K562 (cell line): Measurements from ENCODE around the gene ZNF597. TPM values are rescaled to one million over a fixed set of nuclear protein-coding genes. Genes with fewer than 3 reads are reported as not detected.
A peak's percentile ranks its signal among the peaks of the same experiment; 100 is the strongest.

Experiments used
- E4F1 ChIP-seq: fragments of 250-450 bp; sonication (Bioruptor Pico); IDR thresholded peaks from 2 replicates; pipeline ENCODE4 v1.5.0; 2021; ENCODE audit warnings: mild to moderate bottlenecking, borderline replicate concordance
- MGA ChIP-seq: fragments of 450-650 bp; IDR thresholded peaks from 2 replicates; pipeline ENCODE4 v1.6.1; 2016; ENCODE audit warnings: mild to moderate bottlenecking, moderate library complexity
- POLR3G ChIP-seq: IDR thresholded peaks from 2 replicates; pipeline ENCODE4 v1.6.1; 2011; ENCODE audit not compliant: insufficient read length, insufficient replicate concordance; ENCODE audit errors: extremely low read depth
- PRMT5 ChIP-seq: sonication (generic); formaldehyde crosslinking; IDR thresholded peaks from 2 replicates; pipeline ENCODE4 v1.5.0; 2020; ENCODE audit warnings: missing genetic modification reagents
- TCF15 ChIP-seq: fragments of 250-450 bp; sonication (Bioruptor Pico); IDR thresholded peaks from 2 replicates; pipeline ENCODE4 v1.8.0; 2022; ENCODE audit warnings: moderate library complexity, mild to moderate bottlenecking, inconsistent platforms
- TSC22D4 ChIP-seq: fragments of 450-650 bp; IDR thresholded peaks from 2 replicates; pipeline ENCODE4 v1.6.1; 2016; ENCODE audit warnings: missing genetic modification characterization, missing biosample characterization, control low read depth
- XRCC5 ChIP-seq: fragments of 200-400 bp; formaldehyde crosslinking; IDR thresholded peaks from 2 replicates; pipeline ENCODE4 v1.6.1; 2017; ENCODE audit warnings: low read depth, mild to moderate bottlenecking, low read length
- ZNF3 ChIP-seq: fragments of 250-450 bp; sonication (Bioruptor Pico); IDR thresholded peaks from 2 replicates; pipeline ENCODE4 v1.5.0; 2021; ENCODE audit warnings: mild to moderate bottlenecking, moderate library complexity
- polyA plus RNA-seq, 8 experiments: library from polyadenylated mRNA; depleted of rRNA in 4 of 8; stranded (reverse) in 5 of 8; unstranded in 3 of 8; fragments of >200 nt; fragmentation: Nextera tagmentation in 2 of 8; fragmentation: Illumina TruSeq in 1 of 8; extraction: Ambion mirVana in 2 of 8; extraction: Trizol in 1 of 8; gene quantifications; 2 replicates each; pipeline versions ENCODE4 v1.2.1 to v1.2.3, GENCODE V29; 2011 to 2014; ENCODE audit warnings: inconsistent platforms in 1 of 8, missing spikeins in 1 of 8
- total RNA-seq, 7 experiments: library from RNA; depleted of rRNA in 6 of 7; stranded (reverse); fragments of >200 nt in 6 of 7; fragmentation: Illumina TruSeq in 2 of 7; extraction: Trizol in 2 of 7; gene quantifications; 2 replicates each; pipeline versions ENCODE4 v1.2.1 to v1.2.3, GENCODE V29; 2011 to 2021; ENCODE audit warnings: low replicate concordance in 1 of 7
- TF ChIP-seq, protein P1 (sequence below): fragments of 450-650 bp; formaldehyde crosslinking; IDR thresholded peaks from 2 replicates; pipeline ENCODE4 v1.4.0; 2020; ENCODE audit warnings: mild to moderate bottlenecking
- TF ChIP-seq, protein P2 (sequence below): fragments of 200-800 bp; sonication (Bioruptor generic); IDR thresholded peaks from 2 replicates; pipeline ENCODE4 v1.6.1; 2017; ENCODE audit warnings: missing genetic modification characterization, missing compliant biosample characterization

ZNF597 gene
- total and polyA plus RNA-seq, 9 of the 15 experiments (the other 6 are each of a cell fraction or from before 2014, with no cell fraction given), result 0.14 to 0.68 (median 0.42) TPM

DNA sequence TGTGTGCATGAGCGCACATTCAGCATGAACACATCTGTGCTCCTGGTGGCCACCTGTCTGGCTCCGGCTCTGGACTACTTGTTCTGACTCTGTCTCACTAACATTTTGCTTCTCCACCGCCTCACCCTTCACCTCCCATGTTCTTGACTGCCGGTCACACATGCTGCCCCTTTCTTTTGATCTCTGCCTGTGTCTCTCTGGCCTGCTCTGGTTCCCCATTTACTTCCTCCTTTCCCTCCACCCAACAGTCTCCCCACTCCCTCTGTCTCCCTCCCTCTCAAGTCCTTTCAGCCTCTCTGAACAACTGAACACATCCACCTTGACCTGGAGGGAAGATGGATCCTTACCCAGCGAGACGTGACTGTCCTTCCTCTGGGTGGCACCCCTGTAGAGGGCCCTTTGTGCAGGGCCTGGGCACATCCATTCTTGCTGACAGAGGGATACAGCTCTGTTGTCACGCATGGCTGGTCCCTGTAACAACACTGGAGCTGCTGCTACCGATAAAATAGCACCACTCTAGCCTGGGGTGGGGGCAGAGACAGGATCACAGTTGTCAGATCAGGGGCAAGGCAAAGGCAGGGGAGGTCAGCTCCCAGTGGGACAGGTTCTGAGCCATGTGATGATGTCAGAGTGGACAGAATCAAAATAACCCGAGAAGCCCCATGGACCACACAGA, 53.5 kb downstream of the ZNF597 start (continued):
- peak; percentile 30; the same call in 1 of the 2 replicates for TF ChIP-seq MGA
- TF ChIP-seq, protein P1, sequence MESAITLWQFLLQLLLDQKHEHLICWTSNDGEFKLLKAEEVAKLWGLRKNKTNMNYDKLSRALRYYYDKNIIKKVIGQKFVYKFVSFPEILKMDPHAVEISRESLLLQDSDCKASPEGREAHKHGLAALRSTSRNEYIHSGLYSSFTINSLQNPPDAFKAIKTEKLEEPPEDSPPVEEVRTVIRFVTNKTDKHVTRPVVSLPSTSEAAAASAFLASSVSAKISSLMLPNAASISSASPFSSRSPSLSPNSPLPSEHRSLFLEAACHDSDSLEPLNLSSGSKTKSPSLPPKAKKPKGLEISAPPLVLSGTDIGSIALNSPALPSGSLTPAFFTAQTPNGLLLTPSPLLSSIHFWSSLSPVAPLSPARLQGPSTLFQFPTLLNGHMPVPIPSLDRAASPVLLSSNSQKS (CRISPR knock-in tag), result no peak
- no peak for TF ChIP-seq PRMT5 (CRISPR knock-in tag)
- TF ChIP-seq, protein P2, sequence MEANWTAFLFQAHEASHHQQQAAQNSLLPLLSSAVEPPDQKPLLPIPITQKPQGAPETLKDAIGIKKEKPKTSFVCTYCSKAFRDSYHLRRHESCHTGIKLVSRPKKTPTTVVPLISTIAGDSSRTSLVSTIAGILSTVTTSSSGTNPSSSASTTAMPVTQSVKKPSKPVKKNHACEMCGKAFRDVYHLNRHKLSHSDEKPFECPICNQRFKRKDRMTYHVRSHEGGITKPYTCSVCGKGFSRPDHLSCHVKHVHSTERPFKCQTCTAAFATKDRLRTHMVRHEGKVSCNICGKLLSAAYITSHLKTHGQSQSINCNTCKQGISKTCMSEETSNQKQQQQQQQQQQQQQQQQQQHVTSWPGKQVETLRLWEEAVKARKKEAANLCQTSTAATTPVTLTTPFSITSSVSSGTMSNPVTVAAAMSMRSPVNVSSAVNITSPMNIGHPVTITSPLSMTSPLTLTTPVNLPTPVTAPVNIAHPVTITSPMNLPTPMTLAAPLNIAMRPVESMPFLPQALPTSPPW (CRISPR knock-in tag), result no peak
- no peak for TF ChIP-seq ZNF3 (CRISPR knock-in tag)
- no peak for TF ChIP-seq XRCC5
- TF ChIP-seq TCF15 (CRISPR knock-in tag), result no peak
- no peak for TF ChIP-seq POLR3G
- no peak for TF ChIP-seq TSC22D4 (tag)
- no peak for TF ChIP-seq E4F1 (CRISPR knock-in tag)
